ENCODE results near the gene IGSF22.

Gene IGSF22

DNA sequence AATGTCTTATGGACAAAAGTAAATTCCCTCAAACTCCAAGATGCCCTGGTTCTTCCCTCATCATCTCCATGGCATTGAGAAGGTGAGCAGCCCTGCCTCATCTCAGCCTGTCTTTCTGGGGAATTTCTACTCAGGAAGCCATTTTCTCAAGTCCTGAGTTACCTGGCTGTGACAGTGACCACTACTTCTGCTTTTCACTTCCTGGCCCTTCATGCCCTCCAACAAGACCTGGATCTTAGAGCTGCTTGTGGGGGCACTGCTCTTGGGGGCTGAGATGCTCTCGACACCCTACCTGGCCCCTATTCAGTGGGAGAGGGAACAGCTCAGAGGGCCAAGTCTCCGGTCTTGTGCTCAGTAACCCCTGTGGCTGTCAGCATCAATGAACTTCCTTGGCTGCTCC, 5.5 kb upstream of the IGSF22 start:
- DNase-seq (ENCODE audit: low spot score) = no peak
- TF ChIP-seq, protein P1, sequence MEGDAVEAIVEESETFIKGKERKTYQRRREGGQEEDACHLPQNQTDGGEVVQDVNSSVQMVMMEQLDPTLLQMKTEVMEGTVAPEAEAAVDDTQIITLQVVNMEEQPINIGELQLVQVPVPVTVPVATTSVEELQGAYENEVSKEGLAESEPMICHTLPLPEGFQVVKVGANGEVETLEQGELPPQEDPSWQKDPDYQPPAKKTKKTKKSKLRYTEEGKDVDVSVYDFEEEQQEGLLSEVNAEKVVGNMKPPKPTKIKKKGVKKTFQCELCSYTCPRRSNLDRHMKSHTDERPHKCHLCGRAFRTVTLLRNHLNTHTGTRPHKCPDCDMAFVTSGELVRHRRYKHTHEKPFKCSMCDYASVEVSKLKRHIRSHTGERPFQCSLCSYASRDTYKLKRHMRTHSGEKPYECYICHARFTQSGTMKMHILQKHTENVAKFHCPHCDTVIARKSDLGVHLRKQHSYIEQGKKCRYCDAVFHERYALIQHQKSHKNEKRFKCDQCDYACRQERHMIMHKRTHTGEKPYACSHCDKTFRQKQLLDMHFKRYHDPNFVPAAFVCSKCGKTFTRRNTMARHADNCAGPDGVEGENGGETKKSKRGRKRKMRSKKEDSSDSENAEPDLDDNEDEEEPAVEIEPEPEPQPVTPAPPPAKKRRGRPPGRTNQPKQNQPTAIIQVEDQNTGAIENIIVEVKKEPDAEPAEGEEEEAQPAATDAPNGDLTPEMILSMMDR (IDR thresholded peaks at IDR 0.05; ENCODE audit: borderline replicate concordance, control extremely low read depth, extremely low read depth, insufficient read depth, missing control alignments) = no peak
- in situ Hi-C loops (cut with MboI; ENCODE audit: low sequenced_read_pairs, unreplicated experiment) = loop anchor here (10.0 to 25.0 kb wide), 2 partner anchors 177 to 494 kb away; partner anchors contain the start of genes SAA2 and SAA4

DNA sequence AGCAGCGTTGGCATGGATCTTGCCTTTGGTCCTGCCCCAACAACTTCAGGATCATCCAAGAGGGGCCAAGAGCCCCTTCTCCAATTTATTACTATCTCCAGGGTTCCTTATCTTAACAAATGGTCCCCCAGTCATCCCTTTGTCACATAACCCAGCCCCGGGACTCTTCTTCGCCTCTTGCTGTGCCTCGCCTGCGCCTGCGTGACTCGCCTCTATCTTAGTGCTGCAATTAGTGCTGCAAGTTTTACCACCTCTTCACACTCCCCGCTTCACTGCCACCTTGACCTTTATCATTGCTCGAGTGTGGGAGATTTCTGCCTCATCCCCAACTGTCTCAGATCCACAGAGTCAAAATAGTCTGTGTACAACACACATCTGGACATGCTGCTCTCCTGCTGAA, 4.0 kb upstream of the IGSF22 start:
- TF ChIP-seq, protein P1 (IDR thresholded peaks at IDR 0.05; ENCODE audit: borderline replicate concordance, control extremely low read depth, extremely low read depth, insufficient read depth, missing control alignments) = no peak
- in situ Hi-C loops (cut with MboI; ENCODE audit: low sequenced_read_pairs, unreplicated experiment) = loop anchor here (10.0 to 25.0 kb wide), 2 partner anchors 175 to 493 kb away; partner anchors contain the start of genes SAA2 and SAA4
- no peak for DNase-seq (ENCODE audit: low spot score)

DNA sequence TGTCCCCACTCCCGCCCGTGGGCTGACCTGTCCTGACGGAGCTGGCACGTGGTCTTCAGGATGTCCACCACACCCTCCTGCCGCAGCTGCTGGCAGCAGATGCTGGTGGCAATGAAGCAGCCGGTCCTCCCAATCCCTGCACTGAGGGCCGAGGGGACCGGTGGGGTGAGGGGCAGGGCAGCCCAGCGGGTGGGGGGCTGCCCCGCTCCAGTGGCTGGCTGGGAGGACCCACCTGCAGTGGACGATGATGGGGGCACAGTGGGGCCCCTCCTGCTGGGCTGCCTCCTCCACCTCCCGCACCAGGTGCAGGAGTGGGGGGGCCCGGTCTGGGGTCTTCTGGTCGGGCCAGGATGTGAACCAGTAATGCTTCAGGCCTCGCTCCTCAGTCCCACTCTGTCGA, 3.4 kb upstream of the IGSF22 start:
- in situ Hi-C loops (cut with MboI; ENCODE audit: low sequenced_read_pairs, unreplicated experiment) = loop anchor here (25.0 kb wide), 1 partner anchor 492 kb away; the partner anchor contains the start of genes SAA2 and SAA4
- TF ChIP-seq, protein P1 (IDR thresholded peaks at IDR 0.05; ENCODE audit: borderline replicate concordance, control extremely low read depth, extremely low read depth, insufficient read depth, missing control alignments) = no peak
- DNase-seq (ENCODE audit: low spot score) = no peak

DNA sequence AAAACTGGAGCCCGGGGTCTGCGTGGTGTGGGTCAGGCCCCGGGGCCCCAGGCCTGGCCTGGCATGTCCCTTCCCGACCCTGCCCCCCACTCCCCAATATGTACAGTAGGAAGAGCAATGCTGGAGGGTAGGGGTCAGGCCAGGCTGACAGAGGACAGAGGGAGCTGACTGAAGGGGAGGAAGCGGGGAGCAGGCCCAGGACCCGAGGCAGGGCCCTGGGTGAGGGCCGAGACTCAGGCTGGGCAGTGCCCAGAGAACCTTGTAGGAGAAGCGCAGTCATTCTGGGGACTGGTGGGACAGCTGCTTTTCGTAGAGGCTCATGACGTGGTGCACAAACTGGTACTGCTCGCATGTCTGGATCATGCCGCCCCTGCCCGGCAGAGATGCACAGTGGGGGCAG, 2.7 kb upstream of the IGSF22 start:
- TF ChIP-seq, protein P1 (IDR thresholded peaks at IDR 0.05; ENCODE audit: borderline replicate concordance, control extremely low read depth, extremely low read depth, insufficient read depth, missing control alignments) = no peak
- in situ Hi-C loops (cut with MboI; ENCODE audit: low sequenced_read_pairs, unreplicated experiment) = loop anchor here (25.0 kb wide), 1 partner anchor 491 kb away; the partner anchor contains the start of genes SAA2 and SAA4
- DNase-seq (ENCODE audit: low spot score) = no peak

DNA sequence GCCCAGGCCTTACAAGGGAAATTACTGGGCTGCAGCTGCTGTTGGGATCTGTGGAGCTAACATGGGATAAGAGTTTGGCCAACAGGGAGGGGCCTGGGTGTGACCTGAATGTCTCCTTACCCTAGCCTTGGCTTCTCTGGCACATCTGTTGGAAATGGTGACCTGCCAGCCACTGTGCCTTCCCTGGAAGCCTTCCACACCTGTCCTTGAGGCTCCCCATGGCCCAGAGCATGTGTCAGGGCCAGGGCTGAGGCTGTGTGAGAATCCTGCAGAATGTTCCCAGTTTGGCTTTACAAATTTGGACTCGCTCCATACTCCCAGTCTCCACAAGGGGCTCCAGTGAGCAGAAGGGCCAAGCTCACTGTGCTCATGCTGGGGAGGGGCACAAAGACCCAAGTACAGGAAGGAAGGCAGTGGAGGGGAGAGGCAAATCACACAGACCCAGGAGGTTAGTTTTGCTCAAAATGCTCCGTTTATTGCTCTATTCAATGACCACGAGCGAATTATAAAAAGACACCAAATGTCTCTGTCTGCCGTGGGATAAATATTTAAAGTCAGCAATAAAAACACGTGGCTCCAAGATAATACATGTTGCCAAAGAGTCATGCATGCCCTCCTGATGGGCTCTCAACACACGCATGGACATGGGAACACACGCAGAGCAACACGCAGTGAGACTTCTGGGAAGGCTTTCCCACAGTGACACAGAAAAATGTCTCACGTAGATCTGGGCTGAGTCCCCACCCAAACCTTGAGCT, 1.7 kb upstream of the IGSF22 start:
- in situ Hi-C loops (cut with MboI; ENCODE audit: low sequenced_read_pairs, unreplicated experiment) = loop anchor here (25.0 kb wide), 1 partner anchor 490 kb away; the partner anchor contains the start of genes SAA2 and SAA4
- peak; percentile 77 for DNase-seq (ENCODE audit: low spot score)
- TF ChIP-seq, protein P1 (IDR thresholded peaks at IDR 0.05; ENCODE audit: borderline replicate concordance, control extremely low read depth, extremely low read depth, insufficient read depth, missing control alignments) = peak; percentile 78

DNA sequence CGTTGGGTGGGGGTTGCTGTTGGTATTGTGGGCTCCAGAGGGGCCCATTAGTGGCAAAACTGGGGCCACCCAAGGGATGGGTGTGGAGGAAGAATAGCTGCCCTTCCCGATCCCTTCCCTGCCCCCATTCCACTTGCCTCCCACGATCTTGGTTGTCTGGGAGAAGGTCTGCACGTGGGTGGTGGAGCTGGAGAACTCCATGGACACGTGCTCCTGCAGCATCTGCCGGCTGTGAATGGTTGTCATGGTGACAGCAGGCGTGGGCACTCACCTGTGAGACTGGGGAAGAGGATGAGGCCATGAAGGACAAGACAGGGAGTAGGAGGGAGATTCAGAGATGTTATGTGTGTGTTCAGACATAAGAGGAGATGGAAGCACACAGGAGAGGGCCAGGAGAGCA, 2.0 kb downstream of the IGSF22 start:
- in situ Hi-C loops (cut with MboI; ENCODE audit: low sequenced_read_pairs, unreplicated experiment) = no loop called here
- TF ChIP-seq, protein P1 (IDR thresholded peaks at IDR 0.05; ENCODE audit: borderline replicate concordance, control extremely low read depth, extremely low read depth, insufficient read depth, missing control alignments) = no peak
- no peak for DNase-seq (ENCODE audit: low spot score)

All from GM13976 (cell line).